GM12801 (cell line): ENCODE measurements around the gene HIGD1A.

Source experiments
- CTCF ChIP-seq: IDR thresholded peaks from one replicate; pipeline ENCODE4 v1.5.1; 2011; ENCODE audit warnings: control low read depth; ENCODE audit not compliant: insufficient read length; ENCODE audit errors: extremely low read depth

HIGD1A gene

DNA sequence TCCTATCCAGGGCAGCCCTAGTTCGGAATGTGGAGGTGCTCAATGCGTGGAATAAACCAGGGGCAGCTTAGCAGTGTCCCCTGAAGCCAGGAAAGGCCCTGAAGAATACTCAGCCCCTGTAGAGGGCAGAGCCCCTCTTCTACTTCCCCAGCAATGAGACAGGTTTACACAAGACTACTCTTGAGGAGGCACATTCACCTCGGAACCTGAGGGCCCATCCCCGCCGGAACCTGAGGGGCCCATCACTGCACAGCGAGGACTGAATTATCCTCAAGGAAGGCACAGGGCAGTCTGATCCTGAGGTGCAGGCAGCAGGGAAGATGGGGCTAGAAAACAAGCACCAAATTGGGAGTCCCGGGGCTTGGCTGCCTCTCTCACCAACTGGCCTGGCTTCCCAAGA is 53.5 kb downstream of the HIGD1A start:
- no peak for TF ChIP-seq CTCF

DNA sequence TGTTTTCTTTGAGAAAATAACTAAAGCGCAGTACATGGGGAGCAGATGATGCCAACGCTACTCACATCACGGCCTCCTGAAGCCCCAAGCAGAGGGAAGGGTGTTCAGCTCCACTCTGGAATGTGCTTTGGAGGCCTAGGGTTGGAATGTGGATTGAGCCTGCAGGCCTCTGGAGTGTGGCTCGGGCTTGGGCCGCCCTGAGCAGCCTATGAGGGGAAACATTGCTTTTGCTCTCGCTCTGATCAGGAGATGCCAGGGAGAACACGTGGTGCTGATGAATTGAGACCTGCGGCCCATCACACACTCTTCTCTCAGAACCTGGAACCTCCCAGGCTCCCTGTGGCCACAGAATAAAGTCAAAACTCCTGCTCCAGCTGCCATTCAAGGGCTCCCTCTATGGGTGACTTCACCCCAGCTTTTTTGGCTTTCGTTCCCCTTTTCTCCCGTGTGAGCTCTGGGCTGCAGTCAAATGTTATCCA is 54.5 kb downstream of the HIGD1A start:
- no peak for TF ChIP-seq CTCF

DNA sequence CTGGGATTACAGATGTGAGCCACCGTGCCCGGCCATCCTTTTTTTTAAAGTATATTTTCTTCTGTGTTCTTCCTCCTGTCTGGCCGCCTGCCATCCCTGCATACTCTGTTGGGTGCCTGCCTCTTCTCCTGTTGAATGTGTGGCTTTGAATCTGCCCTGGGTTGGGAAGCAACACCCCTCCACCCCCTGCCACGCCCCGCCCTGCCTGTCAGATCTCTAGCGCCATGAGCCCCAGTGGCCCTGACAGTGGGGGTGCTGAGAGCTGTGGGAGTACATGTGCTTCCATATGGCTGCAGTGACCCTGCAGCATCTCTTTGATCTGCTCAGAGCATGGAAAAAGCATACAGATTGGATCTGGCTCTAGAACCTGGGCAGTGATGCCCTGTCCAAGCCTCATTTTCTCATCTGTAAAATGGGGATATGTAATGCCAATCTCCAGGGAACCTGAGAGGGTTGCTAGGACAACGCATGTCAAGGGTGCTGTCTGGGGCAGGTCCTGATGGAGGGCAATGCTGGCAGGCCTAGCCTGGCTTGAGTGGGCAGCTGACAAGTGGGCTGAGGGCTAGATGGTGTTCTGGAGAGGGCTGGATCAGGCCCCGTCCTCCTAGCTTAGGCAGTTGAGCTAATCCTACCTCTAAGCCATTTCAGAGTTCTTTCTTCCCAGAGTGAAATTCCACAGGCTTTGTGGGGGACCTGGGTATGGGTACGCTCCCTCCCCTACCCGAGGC is 55.1 kb downstream of the HIGD1A start:
- TF ChIP-seq CTCF = no peak

DNA sequence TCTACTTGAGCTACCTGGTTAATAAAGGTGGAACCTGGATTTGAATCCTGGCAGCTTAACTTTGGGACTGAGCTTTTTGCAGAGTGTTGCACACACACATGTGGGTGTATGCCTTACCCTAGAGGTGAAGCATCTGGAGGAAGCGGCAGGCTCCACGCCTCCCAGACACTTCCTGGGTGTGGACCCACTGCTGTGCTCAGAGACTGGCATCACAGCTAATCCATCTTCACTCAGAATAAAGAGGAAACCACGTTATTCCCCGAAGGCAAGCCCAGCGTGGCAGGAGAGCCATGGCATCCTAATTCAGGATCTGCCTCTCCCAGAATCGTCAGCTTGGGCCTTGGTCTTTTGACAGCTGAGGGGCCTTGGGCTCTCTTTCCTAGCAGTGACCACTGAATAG is 56.7 kb downstream of the HIGD1A start:
- no peak for TF ChIP-seq CTCF

DNA sequence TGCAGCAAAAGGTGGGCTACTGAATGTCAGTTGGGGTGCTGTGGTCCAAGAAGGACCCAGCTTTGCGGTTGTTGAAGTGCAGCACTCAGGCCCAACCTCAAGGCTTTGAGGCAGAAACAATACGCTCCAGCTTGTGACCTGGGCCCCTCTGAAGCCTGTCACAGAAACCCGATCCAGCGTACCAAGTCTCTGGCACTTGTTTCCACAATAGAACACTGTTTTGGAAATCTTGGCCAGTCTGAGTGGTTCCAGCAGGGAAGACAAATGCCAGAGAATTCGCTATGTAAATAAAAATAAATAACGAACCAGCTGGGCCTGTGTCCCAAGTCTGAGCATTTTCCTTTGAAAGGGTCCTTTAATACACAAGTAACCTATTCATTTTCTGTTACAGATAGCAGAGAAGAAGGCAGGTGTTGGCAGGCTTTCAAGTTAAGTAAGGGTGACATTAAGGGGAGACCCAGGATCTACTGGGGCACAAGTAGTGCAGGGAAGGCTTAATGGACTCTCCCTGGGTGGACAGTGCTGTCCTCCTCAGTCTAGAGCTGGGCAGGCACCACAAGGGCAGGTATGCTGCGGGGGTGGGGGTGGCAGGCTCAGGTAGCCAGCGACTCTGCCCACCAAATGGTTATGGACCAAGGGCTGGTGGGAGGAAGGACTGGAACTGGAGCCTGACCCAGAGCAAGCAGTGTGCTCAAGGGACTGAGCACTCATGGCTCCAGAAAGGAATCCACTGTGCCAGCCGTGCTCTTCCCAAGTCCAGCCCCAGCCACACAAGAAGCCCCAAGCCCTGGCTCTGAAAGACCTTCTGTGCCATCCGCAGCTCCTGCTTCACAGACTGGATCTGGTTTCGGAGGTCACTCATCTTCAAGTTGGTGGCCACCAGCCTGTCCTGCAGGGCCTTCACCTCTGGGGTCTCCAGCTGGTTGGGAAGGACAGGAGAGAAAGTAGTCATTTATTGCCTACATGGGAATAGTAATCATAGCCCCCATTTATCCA is 57.5 kb downstream of the HIGD1A start:
- no peak for TF ChIP-seq CTCF

- no peak for TF ChIP-seq CTCF
These were observed 58.4 kb downstream of the HIGD1A start for GRCh38 chr3:42745776-42746454.

GRCh38 chr3:42745291-42745745 is 59.0 kb downstream of the HIGD1A start:
- no peak for TF ChIP-seq CTCF
